Mesenchymal stem cell (in vitro differentiated cells and primary cell): Measurements from ENCODE around the gene LMO4.

Experiments
- DNase-seq: peaks from one replicate; pipeline ENCODE4 v3.0.0-alpha.2; 2013
- H2AFZ ChIP-seq: one replicate; pipeline ENCODE4 v1.6.1; 2013; ENCODE audit warnings: low read depth, mild to moderate bottlenecking, control low read depth, inconsistent platforms, low read length, moderate library complexity
- H2AK5ac ChIP-seq: 2 replicates; pipeline ENCODE4 v1.6.1; 2013; ENCODE audit warnings: low read length, moderate library complexity, mild to moderate bottlenecking, inconsistent platforms; ENCODE audit not compliant: severe bottlenecking
- H2BK120ac ChIP-seq: one replicate; pipeline ENCODE4 v1.6.1; 2013; ENCODE audit warnings: low read depth, mild to moderate bottlenecking, inconsistent platforms, low read length, moderate library complexity
- H2BK12ac ChIP-seq, 2 experiments: one replicate each; pipeline ENCODE4 v1.6.1; 2013; ENCODE audit warnings: inconsistent platforms in 2 of 2, low read length in 2 of 2, mild to moderate bottlenecking in 2 of 2, moderate library complexity in 2 of 2, control low read depth in 1 of 2
- H2BK15ac ChIP-seq: one replicate; pipeline ENCODE4 v1.6.1; 2013; ENCODE audit warnings: mild to moderate bottlenecking, low read depth, inconsistent platforms; ENCODE audit not compliant: poor library complexity, severe bottlenecking
- H2BK5ac ChIP-seq: 2 replicates; pipeline ENCODE4 v1.6.1; 2013; ENCODE audit warnings: low read depth, mild to moderate bottlenecking, low read length, control low read depth, inconsistent platforms; ENCODE audit not compliant: poor library complexity, severe bottlenecking
- H3K14ac ChIP-seq, 2 experiments: one replicate each; pipeline ENCODE4 v1.6.1; 2013; ENCODE audit warnings: inconsistent platforms in 2 of 2, low read length in 2 of 2, control low read depth in 1 of 2, mild to moderate bottlenecking in 1 of 2, moderate library complexity in 1 of 2
- H3K18ac ChIP-seq, 2 experiments: one replicate each; pipeline ENCODE4 v1.6.1; 2013; ENCODE audit warnings: inconsistent platforms in 2 of 2, low read length in 2 of 2, control low read depth in 1 of 2, low read depth in 1 of 2, mild to moderate bottlenecking in 1 of 2
- H3K23ac ChIP-seq, 2 experiments: one replicate each; pipeline ENCODE4 v1.6.1; 2013; ENCODE audit warnings: inconsistent platforms in 2 of 2, low read length in 2 of 2, mild to moderate bottlenecking in 2 of 2, moderate library complexity in 2 of 2, control low read depth in 1 of 2
- H3K27ac ChIP-seq: 2 replicates; pipeline ENCODE4 v1.5.1; 2013; ENCODE audit warnings: mild to moderate bottlenecking, moderate library complexity, low read length, control low read depth, inconsistent platforms; ENCODE audit not compliant: poor library complexity, severe bottlenecking
- H3K27me3 ChIP-seq, 2 experiments: 2 replicates each; pipeline versions ENCODE4 v1.6.1 to v1.7.0; 2013; ENCODE audit warnings: low read length in 2 of 2, mild to moderate bottlenecking in 2 of 2, moderate library complexity in 2 of 2, control low read depth in 1 of 2, inconsistent platforms in 1 of 2; ENCODE audit not compliant: control insufficient read depth in 1 of 2, insufficient read depth in 1 of 2
- H3K36me3 ChIP-seq, 2 experiments: 2 replicates each; pipeline versions ENCODE4 v1.6.1 to v1.7.0; 2013; ENCODE audit warnings: low read length in 2 of 2, control low read depth in 1 of 2, inconsistent platforms in 1 of 2, low read depth in 1 of 2, mild to moderate bottlenecking in 1 of 2; ENCODE audit not compliant: insufficient read depth in 2 of 2, control insufficient read depth in 1 of 2
- H3K4ac ChIP-seq, 2 experiments: one replicate each; pipeline ENCODE4 v1.6.1; 2013; ENCODE audit warnings: inconsistent platforms in 2 of 2, low read length in 2 of 2, mild to moderate bottlenecking in 2 of 2, moderate library complexity in 2 of 2, control low read depth in 1 of 2, low read depth in 1 of 2
- H3K4me1 ChIP-seq: 2 replicates; pipeline ENCODE4 v1.6.1; 2013; ENCODE audit warnings: low read depth, low read length, control low read depth; ENCODE audit not compliant: control insufficient read depth, insufficient read depth
- H3K4me2 ChIP-seq: 2 replicates; pipeline ENCODE4 v1.6.1; 2013; ENCODE audit warnings: low read length, mild to moderate bottlenecking, inconsistent platforms; ENCODE audit not compliant: poor library complexity, severe bottlenecking
- H3K4me3 ChIP-seq, 2 experiments: 2 replicates each; pipeline versions ENCODE4 v1.5.1 to v1.7.0; 2013; ENCODE audit warnings: low read length in 2 of 2, mild to moderate bottlenecking in 2 of 2, control low read depth in 1 of 2, low read depth in 1 of 2; ENCODE audit not compliant: insufficient read depth in 1 of 2
- H3K79me1 ChIP-seq: replicated peaks from 2 replicates; pipeline ENCODE4 v1.6.1; 2013; ENCODE audit warnings: mild to moderate bottlenecking, control low read depth, low read length, inconsistent platforms; ENCODE audit not compliant: poor library complexity, severe bottlenecking
- H3K9ac ChIP-seq: 2 replicates; pipeline ENCODE4 v1.7.0; 2013; ENCODE audit warnings: mild to moderate bottlenecking, low read length, moderate library complexity
- H3K9me3 ChIP-seq: 2 replicates; pipeline ENCODE4 v1.7.0; 2013; ENCODE audit warnings: mild to moderate bottlenecking, low read length; ENCODE audit not compliant: control insufficient read depth
- H4K8ac ChIP-seq: one replicate; pipeline ENCODE4 v1.6.1; 2013; ENCODE audit warnings: inconsistent platforms, mild to moderate bottlenecking, low read length, moderate library complexity
- H4K91ac ChIP-seq: one replicate; pipeline ENCODE4 v1.6.1; 2013; ENCODE audit warnings: mild to moderate bottlenecking, low read length, inconsistent platforms
- WGBS: methylation state at CpG from one replicate; pipeline ENCODE4 v1.1.7; 2013; ENCODE audit warnings: mixed read lengths; 5-methylcytosine and 5-hydroxymethylcytosine counted together

LMO4 gene

DNA sequence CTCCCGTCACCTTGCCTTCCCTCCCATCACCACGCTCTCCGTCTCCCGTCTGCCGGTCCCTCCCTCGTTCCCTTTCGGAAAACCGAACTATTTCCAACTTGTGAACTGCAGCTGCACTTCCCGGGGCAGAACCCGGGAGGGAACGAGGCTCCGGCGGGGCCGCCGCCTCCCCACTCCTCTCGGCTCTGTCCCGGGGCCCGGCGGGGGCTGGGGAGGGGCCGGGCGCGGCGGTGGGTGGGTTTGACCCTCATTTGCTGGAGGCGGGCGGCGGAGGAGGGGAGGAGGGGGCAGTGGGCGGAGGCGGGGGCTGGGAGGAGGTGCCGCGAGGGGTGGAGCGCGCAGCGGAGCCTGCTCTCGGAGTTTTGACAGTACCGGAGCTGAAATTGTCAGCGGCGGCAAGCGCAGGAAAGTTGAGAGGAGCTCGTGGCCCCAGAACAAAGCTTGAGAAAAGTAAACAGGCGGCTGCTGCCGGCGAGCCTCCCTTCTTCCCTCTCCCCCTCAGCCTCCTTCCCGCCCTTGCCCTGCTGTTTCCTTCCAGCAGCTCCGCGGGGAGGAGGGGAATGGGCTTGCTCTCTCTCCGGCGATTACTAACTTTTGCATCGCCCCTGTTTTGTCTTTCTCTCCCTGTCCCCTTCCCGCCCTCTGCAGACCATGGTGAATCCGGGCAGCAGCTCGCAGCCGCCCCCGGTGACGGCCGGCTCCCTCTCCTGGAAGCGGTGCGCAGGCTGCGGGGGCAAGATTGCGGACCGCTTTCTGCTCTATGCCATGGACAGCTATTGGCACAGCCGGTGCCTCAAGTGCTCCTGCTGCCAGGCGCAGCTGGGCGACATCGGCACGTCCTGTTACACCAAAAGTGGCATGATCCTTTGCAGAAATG lies 2.9 kb downstream of the LMO4 start:
- Histone ChIP-seq H3K23ac (peak overlapping the region in 1 of 2 experiments; percentile 49), H3K18ac (peak overlapping the region; percentile 79), H3K14ac (peak overlapping the region in 1 of 2 experiments; percentile 13), H2AK5ac (no peak overlapping the region), H3K4me2 (peak overlapping the region; percentile 86), H2BK120ac (peak overlapping the region; percentile 49), H2AFZ (no peak overlapping the region), H3K27ac (peak overlapping the region; percentile 53), H4K91ac (no peak overlapping the region), H3K36me3 (peaks cover 0 to 14% of the 10 kb centered on the region in 2 experiments), H3K4me1 (peaks cover 10% of the 10 kb centered on the region), H3K9me3 (no peaks in the 10 kb centered on the region), H3K4me3 (peak overlapping the region; percentile 65 to 88), H3K4ac (peak overlapping the region in 1 of 2 experiments; percentile 9), H2BK15ac (no peak overlapping the region), H3K79me1 (peaks cover 10% of the 10 kb centered on the region), H2BK5ac (no peak overlapping the region), H3K27me3 (no peaks in the 10 kb centered on the region), H2BK12ac (peak overlapping the region in 1 of 2 experiments; percentile 17), H4K8ac (peak overlapping the region; percentile 51), H3K9ac (peak overlapping the region; percentile 95)
- DNase-seq, result peak; percentile 66
- WGBS, result 1% methylated on average over 49 of the region's 65 CpGs

DNA sequence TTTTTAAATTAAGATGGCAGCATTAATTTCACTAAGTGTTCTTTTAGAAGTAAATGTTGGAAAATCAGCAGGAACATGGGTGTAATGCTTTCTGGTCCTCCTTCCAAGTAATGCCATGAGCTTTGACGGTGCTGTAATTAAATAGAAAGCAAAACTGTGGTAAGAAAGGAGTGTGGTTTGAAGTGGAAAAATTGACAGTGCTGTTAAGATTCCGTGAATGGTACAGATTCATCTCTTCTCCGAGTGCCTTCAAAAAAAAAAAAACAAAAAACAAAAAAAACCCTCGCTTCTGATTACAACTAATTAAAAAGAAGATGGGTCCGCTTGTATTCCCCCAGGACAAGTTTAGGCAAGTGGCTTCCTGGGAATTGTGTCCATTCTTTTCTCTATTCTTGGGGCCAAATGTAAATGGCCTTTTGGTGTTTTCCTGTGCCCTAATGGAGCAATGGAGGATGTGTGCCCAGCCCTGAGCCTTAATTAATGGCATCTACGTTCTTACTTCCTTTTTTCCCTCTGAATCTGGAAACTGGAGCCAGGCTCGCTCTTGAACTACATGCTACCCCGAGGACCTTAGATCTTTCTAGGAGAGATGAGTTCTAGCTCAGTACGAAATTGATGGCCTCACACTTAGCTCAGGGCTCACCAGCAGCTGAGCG lies 5.1 kb downstream of the LMO4 start:
- Histone ChIP-seq H3K14ac (no peak overlapping the region), H2BK12ac (peak overlapping the region in 1 of 2 experiments; percentile 4), H2BK120ac (no peak overlapping the region), H2BK5ac (no peak overlapping the region), H3K23ac (no peak overlapping the region), H3K27me3 (no peaks in the 10 kb centered on the region), H4K8ac (no peak overlapping the region), H4K91ac (no peak overlapping the region), H2AK5ac (no peak overlapping the region), H3K36me3 (peaks cover 3 to 29% of the 10 kb centered on the region in 2 experiments), H3K9me3 (no peaks in the 10 kb centered on the region), H3K4ac (no peak overlapping the region), H3K4me2 (peak overlapping the region; percentile 88), H3K4me3 (peak overlapping the region in 1 of 2 experiments; percentile 88), H3K9ac (peak overlapping the region; percentile 95), H3K79me1 (peaks cover 17% of the 10 kb centered on the region), H3K27ac (no peak overlapping the region), H2BK15ac (no peak overlapping the region), H3K4me1 (peaks cover 11% of the 10 kb centered on the region), H3K18ac (peak overlapping the region in 1 of 2 experiments; percentile 37), H2AFZ (no peak overlapping the region)
- DNase-seq, result peak; percentile 57
- 61% methylated on average over 9 of the region's 10 CpGs for WGBS

DNA sequence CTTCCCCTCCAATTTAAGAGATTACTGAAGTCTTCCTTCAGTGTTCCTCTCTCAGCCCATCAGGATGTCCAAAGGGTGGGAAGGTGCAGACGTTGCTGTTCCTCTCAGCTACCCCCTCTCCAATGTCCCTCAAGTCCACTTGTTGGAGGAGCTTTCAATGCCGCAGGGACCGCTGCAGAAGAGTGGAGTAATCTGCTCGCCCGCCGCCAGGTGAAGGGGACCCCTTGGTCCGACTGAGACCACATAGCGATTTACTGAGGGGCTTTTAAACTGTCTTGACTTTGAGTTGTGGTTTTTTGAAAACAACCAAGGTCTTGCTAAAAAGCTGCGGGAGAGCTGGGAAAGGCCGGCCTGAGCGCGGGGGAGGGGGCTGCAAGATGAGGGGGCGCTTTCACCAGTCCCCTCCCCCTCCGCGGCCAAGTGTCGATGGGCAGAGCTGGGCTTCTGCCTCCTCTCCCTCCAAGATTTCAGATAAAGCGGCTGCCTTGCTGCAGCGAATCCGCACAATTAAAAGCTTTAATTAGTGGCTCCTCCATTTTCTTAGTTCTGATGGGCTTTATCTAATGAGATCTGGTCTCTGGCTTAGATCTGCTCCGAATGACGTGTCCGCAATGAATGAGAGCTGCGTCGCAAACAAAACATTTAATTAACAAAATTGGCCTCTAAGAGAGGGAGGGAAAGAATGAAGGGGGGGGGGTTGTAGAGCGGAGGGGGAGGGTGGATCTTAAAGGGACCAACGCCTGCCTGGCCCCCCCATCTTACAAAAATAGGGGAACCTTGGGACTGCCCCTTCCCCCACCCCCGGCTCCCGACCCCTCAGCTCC lies 5.9 kb downstream of the LMO4 start:
- peaks cover 5 to 36% of the 10 kb centered on the region in 2 experiments for H3K36me3 ChIP-seq
- no peak overlapping the region for H2BK15ac ChIP-seq
- peak overlapping the region in 1 of 2 experiments; percentile 84 for H3K23ac ChIP-seq
- H3K27me3 ChIP-seq, result no peaks in the 10 kb centered on the region
- H3K9ac ChIP-seq, result peak overlapping the region; percentile 95
- WGBS, result 2% methylated on average over 21 of the region's 28 CpGs
- H2BK5ac ChIP-seq, result no peak overlapping the region
- H2AK5ac ChIP-seq, result no peak overlapping the region
- peak; percentile 56 for DNase-seq
- no peak overlapping the region for H2AFZ ChIP-seq
- peak overlapping the region in 1 of 2 experiments; percentile 4 for H2BK12ac ChIP-seq
- peaks cover 11% of the 10 kb centered on the region for H3K4me1 ChIP-seq
- peaks cover 19% of the 10 kb centered on the region for H3K79me1 ChIP-seq
- peak overlapping the region; percentile 77 for H2BK120ac ChIP-seq
- H3K14ac ChIP-seq, result no peak overlapping the region
- H3K18ac ChIP-seq, result peak overlapping the region; percentile 82 to 87
- H3K4me3 ChIP-seq, result peak overlapping the region; percentile 64 to 88
- peak overlapping the region; percentile 88 for H3K4me2 ChIP-seq
- peak overlapping the region; percentile 57 for H4K8ac ChIP-seq
- no peaks in the 10 kb centered on the region for H3K9me3 ChIP-seq
- peak overlapping the region in 1 of 2 experiments; percentile 79 for H3K4ac ChIP-seq
- no peak overlapping the region for H3K27ac ChIP-seq
- peak overlapping the region; percentile 19 for H4K91ac ChIP-seq
